ENCODE data around the gene ARID1B.

ARID1B gene

DNA sequence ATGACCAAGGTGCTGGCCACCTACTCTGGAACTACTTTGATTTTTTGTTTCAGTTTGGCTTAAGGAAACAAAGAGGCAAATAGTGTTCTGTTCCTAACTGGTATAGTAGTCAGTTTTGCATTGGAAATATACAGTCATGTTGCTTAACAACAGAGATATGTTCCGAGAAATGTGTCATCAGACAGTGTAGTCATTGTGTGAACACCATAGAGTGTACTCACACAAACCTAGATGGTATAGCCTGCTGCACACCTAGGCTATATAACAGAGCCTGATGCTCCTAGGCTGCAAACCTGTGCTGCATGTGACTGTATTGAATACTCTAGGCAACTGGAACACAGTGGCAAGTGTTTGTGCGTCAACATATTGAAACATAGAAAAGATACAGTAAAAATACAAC lies 80.4 kb downstream of the ARID1B start:
- peak; percentile 45 for DNase-seq

GRCh38 chr6:156859686-156860085 lies 82.5 kb downstream of the ARID1B start:
- no peak for DNase-seq

DNA sequence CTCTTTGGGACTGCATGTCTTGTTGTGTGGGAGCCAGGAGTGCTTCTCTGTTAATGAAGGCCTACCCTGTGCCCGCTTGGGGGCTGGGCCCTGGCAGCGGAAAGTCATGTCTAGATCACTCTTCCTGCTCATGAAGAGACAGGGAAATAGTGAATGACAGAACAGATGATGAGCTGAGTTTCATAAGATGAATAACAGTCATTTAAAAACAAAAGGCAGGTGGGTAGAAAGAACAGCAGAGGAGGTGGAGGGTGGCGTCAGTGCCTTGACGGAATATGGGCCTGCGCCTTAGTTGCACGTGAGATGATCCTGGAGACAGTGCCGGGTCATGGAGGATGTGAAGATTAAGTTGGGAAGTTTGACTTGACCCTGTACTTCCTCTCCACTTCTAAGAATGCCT lies 85.5 kb downstream of the ARID1B start:
- DNase-seq = peak; percentile 66

DNA sequence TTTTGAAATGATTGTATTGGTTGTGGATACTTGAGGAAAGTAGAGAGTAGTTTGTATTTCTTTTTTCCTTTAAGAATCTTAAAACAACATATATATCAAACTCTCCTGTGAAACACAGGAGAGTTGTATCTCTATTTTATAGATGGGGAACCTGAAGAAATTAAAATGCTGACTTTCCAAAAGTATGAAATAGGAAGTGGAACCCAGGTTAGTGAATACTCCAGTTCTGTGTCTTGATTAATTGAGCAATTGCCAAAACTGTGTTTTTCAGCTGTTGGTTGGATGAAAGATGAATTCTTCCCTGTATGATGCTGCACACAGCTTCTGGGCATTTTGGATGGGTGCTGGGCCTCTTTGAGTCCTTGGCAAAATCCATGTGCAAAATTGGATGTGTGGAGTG lies 86.3 kb downstream of the ARID1B start:
- DNase-seq = no peak

DNA sequence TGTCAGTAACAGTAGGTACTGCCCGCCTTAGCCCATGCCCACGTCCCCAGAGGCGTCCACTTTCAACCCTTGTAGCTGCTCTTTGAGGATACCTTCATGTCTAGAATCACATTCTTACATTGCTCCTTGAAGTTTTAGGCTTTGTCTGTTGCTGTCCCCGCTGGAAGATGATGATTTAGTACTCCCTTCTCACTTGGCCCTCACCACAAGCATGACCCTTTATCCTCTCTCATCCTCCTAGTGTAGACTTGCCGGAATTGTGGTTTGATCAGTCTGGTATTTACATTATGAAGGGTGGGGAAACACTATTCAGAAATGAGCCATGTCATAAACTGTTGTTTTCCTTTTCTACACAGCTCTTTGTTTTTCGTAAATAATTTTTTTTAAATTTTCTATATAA lies 87.4 kb downstream of the ARID1B start:
- no peak for DNase-seq

GRCh38 chr6:156865019-156865629 lies 87.9 kb downstream of the ARID1B start:
- DNase-seq = no peak

GRCh38 chr6:156866220-156867015 lies 89.2 kb downstream of the ARID1B start:
- peak; percentile 38 for DNase-seq

DNA sequence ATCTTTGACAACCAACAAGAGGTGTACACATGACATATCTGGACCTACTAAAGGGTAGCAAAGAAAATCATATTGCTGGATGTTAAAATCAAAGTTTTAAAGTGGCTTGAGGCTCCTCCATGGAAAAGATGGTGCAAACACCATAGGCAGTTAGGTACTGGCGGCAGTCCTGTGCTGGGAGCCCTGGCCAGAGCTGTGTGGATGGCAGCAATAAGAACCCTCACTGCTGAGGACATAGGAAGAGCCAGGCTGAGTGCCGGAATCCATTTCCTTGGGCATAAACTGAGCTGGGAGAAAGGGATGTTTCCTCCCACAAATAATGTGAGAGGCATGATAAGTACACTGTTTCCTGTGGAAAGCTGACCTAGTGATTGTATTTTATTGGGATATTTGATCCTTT lies 89.9 kb downstream of the ARID1B start:
- no peak for DNase-seq

GRCh38 chr6:156868385-156868784 lies 91.2 kb downstream of the ARID1B start:
- DNase-seq = no peak

DNA sequence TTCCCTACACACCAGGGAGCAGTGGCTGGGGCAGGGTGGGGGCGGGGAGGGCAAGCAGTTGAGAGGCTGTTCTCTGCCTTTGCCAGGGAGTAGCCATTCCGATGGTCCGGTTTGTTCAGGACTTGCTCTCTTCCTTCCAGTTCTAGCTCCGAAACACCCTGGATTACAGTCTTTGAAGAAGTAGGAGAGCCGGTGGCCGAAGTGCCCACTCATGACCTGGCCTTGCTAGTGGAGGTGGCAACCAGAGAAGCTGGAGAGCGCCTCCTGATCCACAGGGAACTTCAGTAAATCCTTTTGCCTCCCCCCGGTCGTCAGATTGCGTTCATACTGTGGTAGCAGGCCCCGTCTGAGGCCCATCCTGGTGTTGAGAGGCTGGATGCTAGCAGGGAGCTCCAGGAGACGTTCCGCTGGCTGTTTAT lies 92.8 kb downstream of the ARID1B start:
- no peak for DNase-seq

- no peak for DNase-seq
These were observed 93.9 kb downstream of the ARID1B start for GRCh38 chr6:156870924-156871539.

DNA sequence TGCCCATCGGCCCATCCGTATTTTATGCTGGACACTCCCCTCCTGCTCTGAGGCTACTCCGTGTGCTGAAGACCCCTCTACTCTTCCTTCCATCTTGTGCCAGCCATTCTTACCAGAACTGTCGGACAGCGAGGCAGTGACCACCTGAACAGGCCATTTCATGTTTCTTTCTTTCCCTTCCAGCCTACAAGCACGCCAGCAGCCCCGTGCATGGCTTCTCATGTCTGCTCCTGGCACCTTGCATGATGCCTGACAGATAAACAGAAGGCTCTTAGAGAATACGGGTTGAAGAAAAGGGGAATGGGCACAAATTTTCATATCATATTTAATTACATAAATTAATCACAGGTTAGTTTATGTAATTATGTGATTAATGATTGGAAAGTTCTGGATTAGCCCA lies 95.7 kb downstream of the ARID1B start:
- DNase-seq = no peak

GRCh38 chr6:156873654-156874380 lies 96.6 kb downstream of the ARID1B start:
- DNase-seq = no peak

DNA sequence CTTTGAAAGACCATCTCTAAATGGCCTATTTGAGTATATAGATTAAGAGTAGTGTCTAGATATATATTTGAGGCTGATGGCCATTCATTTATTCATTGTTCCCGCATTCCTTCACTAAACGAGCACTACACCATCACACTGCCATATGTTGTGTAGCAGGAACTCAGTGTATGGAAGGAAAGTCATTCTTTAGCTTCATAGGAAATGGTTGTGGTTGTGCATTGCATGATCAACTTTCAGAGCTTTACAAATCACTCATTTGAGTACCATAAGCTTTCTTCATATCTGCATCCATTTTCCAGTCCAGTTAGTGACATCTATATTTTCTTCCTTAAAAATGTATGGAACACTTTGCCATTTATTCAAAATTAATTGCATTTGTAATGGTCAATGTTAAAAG lies 97.9 kb downstream of the ARID1B start:
- no peak for DNase-seq

GRCh38 chr6:156876302-156876701 lies 99.1 kb downstream of the ARID1B start:
- DNase-seq = no peak

DNA sequence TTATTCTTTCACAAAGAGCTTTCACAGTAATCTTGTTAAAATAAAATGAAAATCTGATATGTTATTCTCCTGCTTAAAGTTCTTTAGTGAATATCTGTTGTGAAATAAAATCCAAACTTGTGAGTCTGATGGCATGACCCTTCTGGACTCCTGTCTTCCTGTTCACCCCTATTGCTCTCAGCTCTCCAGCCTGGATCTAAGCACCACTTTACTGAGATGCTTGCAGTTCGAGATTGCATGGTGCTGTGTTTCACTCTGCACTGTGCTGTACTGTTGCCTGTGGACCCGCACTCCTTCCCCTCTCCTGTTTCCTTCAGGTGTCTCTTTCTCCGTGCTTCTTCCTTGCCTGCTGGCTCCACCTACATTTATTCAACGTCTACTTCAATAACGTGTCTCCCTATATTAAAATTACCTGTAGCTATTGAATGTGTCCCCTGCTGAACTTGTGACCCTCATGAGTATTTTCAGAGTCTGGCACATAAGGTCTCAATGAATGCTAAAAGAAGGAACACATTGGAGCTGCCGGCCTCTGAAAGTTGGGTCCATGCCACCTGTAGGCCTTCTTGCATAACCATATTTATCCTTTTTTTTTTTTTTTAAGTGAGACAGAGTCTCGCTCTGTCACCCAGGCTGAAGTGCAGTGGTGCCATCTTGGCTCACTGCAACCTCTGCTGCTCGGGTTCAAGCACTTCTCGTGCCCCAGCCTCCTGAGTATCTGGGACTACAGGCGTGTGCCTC lies 100.1 kb downstream of the ARID1B start:
- DNase-seq = no peak

DNA sequence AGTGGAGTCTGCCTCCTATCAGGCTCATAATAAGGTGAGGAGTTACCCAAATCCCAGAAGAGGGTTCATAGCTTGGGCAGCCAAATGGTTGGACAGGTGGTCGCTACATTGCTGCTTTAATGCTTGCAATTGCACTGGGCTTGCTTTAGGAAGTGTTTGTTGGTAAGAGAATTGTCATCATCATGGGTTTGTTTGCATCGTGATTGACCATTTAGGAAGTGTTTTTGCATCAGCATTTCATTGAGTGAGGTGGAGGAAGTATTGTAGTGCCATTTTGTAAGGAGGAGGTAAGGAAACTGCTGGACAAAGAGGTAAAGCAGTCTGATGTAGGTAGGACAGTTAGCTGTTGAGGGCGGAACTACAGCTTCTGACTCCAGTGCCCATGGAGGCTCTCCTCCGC lies 101.5 kb downstream of the ARID1B start:
- no peak for DNase-seq

- no peak for DNase-seq
These were observed 102.0 kb downstream of the ARID1B start for GRCh38 chr6:156879186-156879585.

DNA sequence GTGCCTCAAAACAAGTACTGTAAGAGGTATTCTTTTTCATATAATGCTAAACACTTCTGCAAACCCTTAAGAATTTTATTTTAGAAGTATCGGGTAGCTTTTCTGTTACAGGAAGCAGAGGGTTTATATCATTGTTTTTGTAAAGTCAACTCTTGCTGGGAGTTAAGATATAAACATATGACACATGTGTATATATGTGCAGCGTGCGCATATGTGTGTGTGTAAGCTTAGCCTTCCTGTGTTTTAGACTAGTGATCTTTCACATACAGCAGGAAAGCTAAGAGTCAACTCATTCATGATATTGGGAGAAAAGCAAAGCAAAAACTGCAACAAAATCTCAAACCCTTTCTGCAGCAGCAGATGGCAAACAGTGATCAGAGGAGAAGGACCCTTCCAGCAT lies 102.4 kb downstream of the ARID1B start:
- no peak for DNase-seq

DNA sequence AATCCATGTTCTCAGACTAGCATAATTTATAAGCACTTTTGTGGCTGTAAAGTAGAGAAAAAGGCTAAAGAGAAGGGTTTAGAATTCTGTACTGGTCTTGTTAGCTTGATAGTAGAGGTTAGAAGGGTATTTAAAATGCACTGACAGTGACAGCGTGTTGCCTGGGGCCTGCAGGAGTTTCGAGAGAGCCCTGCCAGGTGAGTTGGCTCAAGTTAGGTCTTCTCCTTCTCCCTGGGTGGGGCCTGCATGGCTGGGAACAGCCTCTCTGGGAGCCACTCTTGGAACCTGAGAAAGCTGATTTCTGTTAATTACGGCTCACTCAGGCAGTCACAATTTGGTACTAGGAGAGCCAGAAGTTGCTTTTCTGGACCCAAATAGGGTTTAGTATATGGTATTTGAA lies 103.7 kb downstream of the ARID1B start:
- no peak for DNase-seq

DNA sequence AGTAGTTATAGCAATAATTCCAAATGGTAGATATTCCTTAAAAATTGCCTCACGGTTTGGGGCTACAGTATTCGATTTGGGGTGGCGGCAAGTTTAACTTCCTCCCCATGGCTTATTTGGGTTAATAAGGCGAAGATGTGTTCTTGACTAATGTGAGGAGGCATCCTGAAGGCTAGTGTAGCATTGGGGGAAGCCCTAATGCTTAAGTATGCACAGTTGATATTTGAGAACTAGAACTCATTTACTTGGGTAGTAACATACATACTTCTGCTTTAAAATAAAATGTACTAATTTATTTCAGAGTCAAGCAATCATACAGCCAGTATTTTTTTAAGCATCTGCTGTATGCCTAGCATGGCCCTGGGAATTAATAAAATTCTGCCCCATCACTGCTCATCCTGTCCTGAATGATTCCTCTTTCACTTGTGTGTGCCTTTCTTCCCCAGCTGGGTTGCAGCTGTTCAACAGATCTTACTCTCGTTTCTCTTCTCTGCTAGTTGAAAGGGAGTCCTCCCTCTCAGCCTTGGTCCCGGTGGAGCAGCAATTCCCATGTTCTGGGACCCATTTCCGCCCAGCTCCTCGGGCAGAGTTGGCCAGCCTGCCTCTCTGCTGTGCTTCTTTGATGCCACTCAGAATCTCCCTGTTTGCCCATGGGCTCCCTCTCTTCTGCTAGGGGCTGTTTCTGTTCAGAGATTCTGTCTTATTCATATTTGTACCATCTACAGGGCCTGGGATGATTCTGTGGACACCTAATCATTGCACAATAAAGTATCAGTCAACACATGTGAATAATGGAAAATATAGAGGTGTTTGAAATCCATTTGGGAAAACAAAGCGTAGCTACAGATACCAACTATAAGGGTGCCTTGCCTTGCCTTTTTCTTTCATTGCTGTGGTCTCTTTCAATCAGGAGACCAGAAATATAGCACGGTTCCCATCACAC lies 104.8 kb downstream of the ARID1B start:
- no peak for DNase-seq

Measured in stimulated activated CD4-positive, alpha-beta T cell treated with anti-CD3 and anti-CD28 coated beads, Interleukin-15, amount 100 ng/mL, for 24 hours (primary cell).